Stimulated activated CD8-positive, alpha-beta memory T cell treated with anti-CD3 and anti-CD28 coated beads, Interleukin-15, amount 100 ng/mL, for 48 hours (primary cell): ENCODE data around the gene NPBWR2.

Source experiments
- DNase-seq, 2 donors: peaks; one replicate each; pipeline ENCODE4 v3.0.0-alpha.2; 2020; ENCODE audit warnings: low read depth in 2 of 2

The NPBWR2 gene

DNA sequence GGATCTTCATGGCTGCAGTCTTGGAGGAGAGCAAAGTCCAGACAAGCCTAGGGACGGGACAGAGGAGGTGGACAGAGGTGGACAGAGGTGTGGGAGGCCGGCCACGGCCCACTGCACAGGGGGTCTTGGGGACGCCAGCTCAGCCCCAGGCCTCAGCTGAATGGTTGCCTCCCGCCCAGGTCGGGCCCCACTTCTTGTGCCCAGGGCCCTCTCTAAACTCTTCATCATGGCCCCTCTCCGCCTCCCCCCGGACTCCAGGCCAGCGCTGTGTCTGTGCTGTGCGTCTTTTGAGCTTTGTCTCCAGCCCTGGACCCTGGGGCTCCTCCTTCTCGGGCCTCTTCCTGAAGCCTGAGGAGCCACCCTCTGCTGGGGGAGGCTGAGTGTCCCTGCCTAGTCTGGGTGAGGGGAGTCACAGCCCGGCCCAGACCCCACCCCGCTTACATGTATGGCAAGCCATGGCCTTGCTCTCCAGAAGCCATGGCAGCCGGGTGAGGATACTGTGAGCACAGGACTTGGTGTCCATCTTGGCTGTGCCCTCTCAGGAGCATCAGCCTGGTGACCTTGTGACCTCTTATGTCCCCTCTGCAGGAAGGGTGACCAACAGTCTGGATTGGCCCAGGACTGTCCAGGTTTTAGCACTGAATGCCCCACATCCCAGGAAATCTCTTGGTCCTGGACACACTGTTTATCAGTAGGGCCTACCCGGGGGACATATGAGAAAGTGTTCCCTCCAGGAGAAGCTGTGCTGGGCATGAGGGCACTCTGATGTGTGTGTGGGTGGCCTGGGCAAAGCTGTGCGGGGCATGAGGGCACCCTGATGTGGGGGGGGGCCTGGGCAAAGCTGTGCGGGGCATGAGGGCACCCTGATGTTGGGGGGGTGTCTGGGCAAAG is 9.4 kb upstream of the NPBWR2 start:
- DNase-seq: no peak

GRCh38 chr20:64116016-64116415 is 8.7 kb upstream of the NPBWR2 start:
- DNase-seq: no peak

DNA sequence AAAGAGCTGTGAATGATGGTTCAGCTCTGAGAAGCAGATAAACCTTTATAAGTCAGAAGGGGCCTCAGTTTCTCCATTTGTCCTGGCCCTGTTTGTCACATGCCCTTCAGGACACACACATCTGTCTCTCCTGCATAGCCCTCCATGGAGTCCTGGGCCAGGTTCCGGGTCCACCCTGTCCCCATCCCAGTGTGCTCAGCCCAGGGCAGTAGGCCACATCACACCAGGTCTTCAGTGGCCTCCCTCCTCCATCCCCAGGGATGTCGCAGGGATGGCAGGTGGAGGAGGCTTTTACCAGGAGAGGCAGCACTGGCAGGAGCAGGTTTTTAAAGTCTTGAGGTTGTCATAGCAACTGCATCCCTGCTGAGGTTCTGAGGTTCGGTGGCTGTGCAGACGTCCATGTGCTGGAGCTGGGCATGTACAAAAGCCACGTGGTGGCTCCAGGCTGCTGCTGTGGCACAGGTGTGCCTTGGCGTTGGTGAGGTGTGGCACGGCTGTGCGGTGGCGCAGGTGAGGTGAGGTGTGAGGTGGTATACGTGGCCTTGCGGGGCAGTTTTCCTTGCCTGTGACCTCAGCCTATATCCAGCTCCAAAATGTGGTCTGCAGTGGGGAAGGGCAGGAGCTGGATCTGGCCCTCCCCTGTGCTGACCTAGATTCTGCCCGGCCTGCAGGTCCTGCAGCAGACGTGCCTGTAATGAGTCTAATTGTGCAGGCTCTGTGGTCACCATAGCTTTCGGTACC is 8.0 kb upstream of the NPBWR2 start:
- DNase-seq: no peak

GRCh38 chr20:64114356-64114971 is 7.1 kb upstream of the NPBWR2 start:
- no peak for DNase-seq

- DNase-seq: no peak
These were observed 6.5 kb upstream of the NPBWR2 start for GRCh38 chr20:64113796-64114355.

DNA sequence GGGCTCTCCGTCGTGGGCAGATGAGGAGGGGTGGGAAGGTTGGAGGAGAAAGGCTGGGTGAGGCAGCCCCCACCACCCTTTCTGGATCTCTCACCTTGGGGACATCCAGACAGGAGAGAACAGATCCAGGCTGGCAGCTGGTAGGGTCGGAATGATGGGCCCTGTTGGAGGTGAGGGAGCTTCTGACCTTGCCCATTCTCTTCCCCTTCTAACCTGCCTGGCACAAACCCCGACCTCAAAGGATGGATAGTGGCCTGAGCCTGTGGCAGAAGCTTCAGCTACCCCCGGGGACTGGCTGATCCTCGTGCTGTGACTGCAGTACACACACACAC is 6.0 kb upstream of the NPBWR2 start:
- DNase-seq: no peak

DNA sequence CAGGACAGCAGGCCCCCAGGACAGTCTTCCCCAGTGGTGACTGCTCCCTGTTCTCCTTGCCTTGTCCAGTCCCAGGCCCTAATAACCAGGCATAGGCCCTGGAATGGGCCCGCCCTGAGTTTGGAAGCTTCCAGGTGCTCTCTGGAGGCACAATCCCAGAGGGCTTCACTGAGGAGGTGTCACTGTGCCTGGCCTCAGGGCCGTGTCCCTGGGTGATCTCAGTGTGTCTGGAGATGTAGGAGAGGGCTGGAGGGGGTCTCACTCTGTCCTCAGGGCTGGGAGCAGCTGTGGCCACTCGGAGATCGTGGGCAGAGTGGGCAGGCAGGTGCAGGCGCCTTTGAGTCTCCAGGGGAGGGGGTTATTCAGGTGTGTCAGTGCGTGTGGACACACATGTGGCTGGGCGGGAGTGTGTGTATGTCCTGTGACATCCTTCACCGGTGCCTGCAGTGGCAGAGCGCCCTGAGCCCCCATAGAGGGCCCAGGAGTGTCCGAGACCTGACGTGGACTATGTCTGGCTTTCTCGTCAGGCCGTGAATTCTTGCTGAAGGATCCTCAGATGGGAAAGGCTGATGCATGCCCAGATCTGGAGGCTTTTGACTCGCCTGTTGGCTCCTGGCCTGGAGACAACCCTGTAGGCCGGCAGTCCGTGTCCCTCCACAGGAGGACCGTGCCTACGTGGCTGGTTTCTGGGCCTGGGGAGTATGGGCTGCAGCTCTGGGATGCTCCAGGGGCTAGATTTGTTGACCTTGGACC is 5.5 kb upstream of the NPBWR2 start:
- DNase-seq: no peak

- DNase-seq: no peak
These were observed 4.7 kb upstream of the NPBWR2 start for GRCh38 chr20:64111841-64112641.

- DNase-seq: no peak
These were observed 3.2 kb upstream of the NPBWR2 start for GRCh38 chr20:64110411-64111068.

DNA sequence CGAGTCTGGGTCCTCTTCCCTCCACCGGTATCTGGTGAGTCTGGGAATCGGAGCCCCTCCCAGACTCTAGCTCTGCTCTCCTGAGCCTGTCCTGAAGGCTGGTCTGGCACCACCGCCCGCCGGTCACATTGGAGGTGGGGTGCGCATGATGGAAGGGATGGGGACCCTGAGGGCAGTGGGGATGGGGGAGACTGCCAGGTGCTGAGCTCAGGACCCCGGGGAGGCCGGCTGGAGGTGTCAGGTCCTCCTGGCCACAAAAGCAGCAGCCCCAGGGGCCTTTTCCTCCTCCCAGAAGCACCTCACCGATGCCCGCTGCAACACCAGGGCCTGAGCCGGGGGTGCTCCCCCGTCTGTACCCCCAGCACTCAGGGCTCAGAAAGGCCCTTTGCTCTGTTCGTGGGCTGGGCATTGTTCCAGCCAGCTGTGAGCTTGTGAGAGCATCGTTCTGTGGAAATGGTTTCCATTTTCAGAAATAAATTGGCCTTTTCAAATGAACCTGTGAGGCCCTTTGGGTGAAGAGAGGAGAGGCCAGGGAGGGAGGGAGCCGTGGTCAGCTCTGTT is 2.5 kb upstream of the NPBWR2 start:
- no peak for DNase-seq

DNA sequence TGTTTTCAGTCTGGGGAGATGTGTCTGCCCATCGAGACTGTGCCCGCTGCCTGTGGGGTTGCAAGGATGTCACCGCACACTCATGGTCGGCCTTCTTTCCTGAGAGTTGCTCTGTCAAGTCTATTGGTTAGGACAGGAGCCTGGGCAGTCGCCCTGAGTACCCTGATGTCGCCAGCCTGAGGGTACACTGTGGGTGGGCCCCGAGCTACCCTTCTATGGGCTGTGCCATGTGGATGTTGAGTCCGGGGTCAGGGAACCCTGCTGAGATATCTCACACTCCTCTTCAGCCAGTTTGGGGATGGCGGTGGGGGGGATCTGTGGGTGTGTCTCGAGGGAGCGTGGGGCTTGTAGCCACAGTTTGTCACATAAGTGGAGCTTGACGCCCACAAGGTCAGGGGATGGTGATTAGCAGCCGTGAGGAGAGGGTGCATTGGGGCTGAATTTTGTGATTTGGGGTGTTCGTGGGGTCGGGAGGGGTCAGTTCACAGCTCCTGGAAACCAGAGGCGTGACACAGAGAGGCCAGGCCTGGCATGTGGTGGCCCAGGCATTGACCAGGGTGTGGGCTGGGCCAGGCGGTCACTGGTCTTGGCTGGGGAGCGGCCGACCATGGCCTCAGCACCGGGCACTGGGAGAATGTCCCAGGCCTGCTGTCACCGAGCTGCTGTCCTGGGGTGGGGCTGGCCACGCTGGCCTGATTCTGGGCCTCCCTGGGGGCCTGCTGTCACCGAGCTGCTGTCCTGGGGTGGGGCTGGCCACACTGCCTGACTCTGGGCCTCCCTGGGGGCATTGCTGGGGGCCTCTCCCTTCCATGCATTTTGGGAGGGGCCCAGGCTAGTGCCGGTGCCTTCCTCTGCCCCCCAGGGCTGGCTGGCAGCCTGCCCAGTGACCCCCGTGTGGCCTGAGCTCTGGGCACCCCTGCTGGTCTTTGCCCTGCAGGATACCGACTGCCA is 1.6 kb upstream of the NPBWR2 start:
- DNase-seq: no peak

- DNase-seq: no peak
These were observed 532 bp upstream of the NPBWR2 start for GRCh38 chr20:64107736-64108457.

- DNase-seq: no peak
These were observed 867 bp downstream of the NPBWR2 start for GRCh38 chr20:64106435-64106961.

DNA sequence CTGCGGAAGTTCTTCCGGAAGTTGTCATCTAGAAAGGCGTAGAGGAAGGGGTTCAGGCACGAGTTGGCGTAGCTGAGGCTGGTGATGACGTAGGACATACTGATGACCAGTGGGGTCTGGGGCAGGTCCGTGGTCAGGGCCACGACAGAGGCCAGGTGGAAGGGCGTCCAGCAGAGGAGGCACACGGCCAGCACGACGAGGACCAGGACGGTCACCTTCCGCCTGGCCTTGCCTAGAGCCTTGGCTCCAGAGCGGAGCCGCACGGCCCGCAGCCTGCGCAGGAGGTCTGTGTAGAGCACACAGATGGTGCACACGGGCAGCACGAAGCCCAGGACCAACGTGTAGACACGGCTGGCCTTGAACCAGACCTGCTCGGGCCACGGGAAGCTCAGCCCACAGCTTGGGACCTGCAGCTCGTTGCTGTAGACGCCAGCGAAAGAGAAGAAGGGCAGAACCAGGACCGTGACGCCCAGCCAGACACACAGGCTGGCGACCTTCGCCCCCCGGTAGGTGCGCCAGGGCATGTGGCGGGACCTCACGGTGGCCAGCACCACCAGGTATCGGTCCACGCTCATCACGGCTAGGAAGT is 1.4 kb downstream of the NPBWR2 start:
- DNase-seq: no peak

DNA sequence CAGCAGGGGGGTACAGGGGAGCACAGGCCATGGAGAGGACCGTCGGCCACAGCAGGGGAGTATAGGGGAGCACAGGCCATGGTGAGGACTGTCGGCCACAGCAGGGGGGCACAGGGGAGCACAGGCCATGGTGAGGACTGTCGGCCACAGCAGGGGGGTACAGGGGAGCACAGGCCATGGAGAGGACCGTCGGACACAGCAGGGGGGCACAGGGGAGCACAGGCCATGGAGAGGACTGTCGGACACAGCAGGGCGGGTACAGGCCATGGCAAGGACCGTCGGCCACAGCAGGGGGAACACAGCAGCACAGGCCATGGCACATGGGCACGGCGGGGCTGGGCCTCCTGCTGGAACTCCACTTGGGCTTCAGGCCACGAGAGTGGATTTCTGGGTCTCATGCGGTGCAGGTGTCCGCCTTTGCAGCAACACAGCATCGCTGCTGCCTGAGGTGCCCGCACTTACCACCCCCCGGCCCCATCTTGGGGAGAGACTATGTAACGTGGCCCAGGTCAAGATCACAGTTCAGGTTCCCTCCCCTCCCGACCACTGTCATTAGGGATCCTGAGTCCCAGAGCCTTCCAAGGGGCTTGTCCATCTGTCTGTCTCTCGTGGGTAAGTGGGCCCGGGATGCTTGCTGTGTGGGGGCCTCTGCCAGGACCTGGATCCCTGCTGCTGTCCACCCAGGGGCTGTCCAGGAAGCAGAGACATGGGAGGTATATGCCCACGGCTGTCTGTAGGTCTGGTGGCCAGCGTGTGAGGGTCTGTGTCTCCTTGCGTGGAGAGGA is 2.5 kb downstream of the NPBWR2 start:
- no peak for DNase-seq

DNA sequence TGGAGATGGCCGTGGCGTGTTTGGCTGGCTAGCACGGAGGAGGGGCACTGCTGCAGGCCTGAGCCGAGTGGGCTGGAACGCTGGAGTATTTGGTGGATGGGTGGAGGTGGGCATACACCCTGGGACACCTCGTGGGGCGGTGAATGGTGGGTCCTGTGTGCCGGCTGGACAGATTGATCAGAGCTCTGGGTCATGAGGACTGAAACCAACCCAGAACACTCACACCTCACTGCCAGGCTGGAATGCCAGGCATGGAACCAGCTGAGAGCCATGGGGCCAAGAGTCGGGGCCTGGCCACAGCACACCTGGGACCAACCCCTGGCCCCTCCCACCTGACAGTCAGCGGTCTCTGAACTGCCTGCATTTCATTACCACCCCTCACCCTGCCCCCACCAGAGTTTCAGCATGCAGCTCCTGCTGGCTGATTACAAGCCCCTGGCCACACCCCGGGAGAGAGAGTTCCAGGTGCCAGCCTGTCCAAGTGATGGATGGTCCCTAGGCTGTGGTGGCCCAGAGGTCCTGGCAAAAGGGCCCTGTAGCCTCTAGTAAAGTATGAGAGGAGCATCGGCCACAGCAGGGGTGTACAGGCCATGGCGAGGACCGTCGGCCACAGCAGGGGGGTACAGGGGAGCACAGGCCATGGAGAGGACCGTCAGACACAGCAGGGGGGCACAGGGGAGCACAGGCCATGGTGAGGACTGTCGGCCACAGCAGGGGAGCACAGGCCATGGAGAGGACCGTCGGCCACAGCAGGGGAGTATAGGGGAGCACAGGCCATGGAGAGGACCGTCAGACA is 3.3 kb downstream of the NPBWR2 start:
- no peak for DNase-seq
